ENCODE results near the gene FAM120B.

The FAM120B gene

GRCh38 chr6:170433163-170434116 is 126.9 kb downstream of the FAM120B start:
- Histone ChIP-seq H3K27ac (replicated peaks) (no peak overlapping the region), H3K27me3 (ENCODE audit: insufficient read depth, poor library complexity, severe bottlenecking) (peaks cover 2% of the 10 kb centered on the region), H3K4me3 (replicated peaks; ENCODE audit: insufficient read depth, low read length) (no peak overlapping the region)
- no peak for DNase-seq (ENCODE audit: low read depth in 1 of 2, low spot score in 1 of 2)
- TF ChIP-seq CTCF (IDR thresholded peaks at IDR 0.05; ENCODE audit: insufficient read depth, low read length), result no peak
- no peak for TF ChIP-seq GABPA (IDR thresholded peaks at IDR 0.05; ENCODE audit: low read depth)
- TF ChIP-seq POLR2AphosphoS5 (IDR thresholded peaks at IDR 0.05; ENCODE audit: low read depth), result no peak
- no peak for TF ChIP-seq SPI1 (IDR thresholded peaks at IDR 0.05; ENCODE audit: borderline replicate concordance, low read depth)
- TF ChIP-seq REST (IDR thresholded peaks at IDR 0.05; ENCODE audit: insufficient replicate concordance, low read depth), result no peak

GRCh38 chr6:170434117-170434820 is 127.7 kb downstream of the FAM120B start:
- no peak for TF ChIP-seq SPI1 (IDR thresholded peaks at IDR 0.05; ENCODE audit: borderline replicate concordance, low read depth)
- no peak for TF ChIP-seq CTCF (IDR thresholded peaks at IDR 0.05; ENCODE audit: insufficient read depth, low read length)
- no peak for TF ChIP-seq GABPA (IDR thresholded peaks at IDR 0.05; ENCODE audit: low read depth)
- no peak for TF ChIP-seq POLR2AphosphoS5 (IDR thresholded peaks at IDR 0.05; ENCODE audit: low read depth)
- TF ChIP-seq REST (IDR thresholded peaks at IDR 0.05; ENCODE audit: insufficient replicate concordance, low read depth), result no peak
- H3K27me3 ChIP-seq (ENCODE audit: insufficient read depth, poor library complexity, severe bottlenecking), result peaks cover 2% of the 10 kb centered on the region
- H3K4me3 ChIP-seq (replicated peaks; ENCODE audit: insufficient read depth, low read length), result no peak overlapping the region
- no peak for DNase-seq (ENCODE audit: low read depth in 1 of 2, low spot score in 1 of 2)
- no peak overlapping the region for H3K27ac ChIP-seq (replicated peaks)

- H3K27me3 ChIP-seq (ENCODE audit: insufficient read depth, poor library complexity, severe bottlenecking), result peaks cover 2% of the 10 kb centered on the region
- no peak overlapping the region for H3K27ac ChIP-seq (replicated peaks)
- no peak for DNase-seq (ENCODE audit: low read depth in 1 of 2, low spot score in 1 of 2)
- no peak for TF ChIP-seq SPI1 (IDR thresholded peaks at IDR 0.05; ENCODE audit: borderline replicate concordance, low read depth)
- no peak for TF ChIP-seq CTCF (IDR thresholded peaks at IDR 0.05; ENCODE audit: insufficient read depth, low read length)
- no peak for TF ChIP-seq POLR2AphosphoS5 (IDR thresholded peaks at IDR 0.05; ENCODE audit: low read depth)
- TF ChIP-seq REST (IDR thresholded peaks at IDR 0.05; ENCODE audit: insufficient replicate concordance, low read depth), result no peak
- TF ChIP-seq GABPA (IDR thresholded peaks at IDR 0.05; ENCODE audit: low read depth), result no peak
- no peak overlapping the region for H3K4me3 ChIP-seq (replicated peaks; ENCODE audit: insufficient read depth, low read length)
Measured at GRCh38 chr6:170434821-170435155, 128.2 kb downstream of the FAM120B start.

Data from HL-60 (cell line).